K562 (cell line): ENCODE measurements around the gene ARHGAP22. TPM values are rescaled to one million over a fixed set of nuclear protein-coding genes. Genes with fewer than 3 reads are reported as not detected.
A peak's percentile ranks its signal among the peaks of the same experiment; 100 is the strongest.

Experiments used
- DDX20 ChIP-seq: fragments of 450-650 bp; IDR thresholded peaks from 2 replicates; pipeline ENCODE4 v1.6.1; 2016; ENCODE audit warnings: missing genetic modification characterization, low read depth, mild to moderate bottlenecking, missing compliant biosample characterization, moderate library complexity
- DPF2 ChIP-seq: fragments of 450-650 bp; IDR thresholded peaks from 2 replicates; pipeline ENCODE4 v1.6.1; 2016
- KDM4B ChIP-seq, 2 experiments: fragments of 450-650 bp in 1 of 2; sonication (generic) in 1 of 2; IDR thresholded peaks; 2 replicates each; pipeline ENCODE4 v1.6.1; 2016 to 2017; ENCODE audit warnings: borderline replicate concordance in 2 of 2, antibody characterized with exemption in 1 of 2, low read depth in 1 of 2, mild to moderate bottlenecking in 1 of 2
- PHF21A ChIP-seq: fragments of 450-650 bp; IDR thresholded peaks from 2 replicates; pipeline ENCODE4 v1.6.1; 2017; ENCODE audit warnings: low read depth, borderline replicate concordance
- PTBP1 ChIP-seq: fragments of 200-400 bp; formaldehyde crosslinking; IDR thresholded peaks from 2 replicates; pipeline ENCODE4 v1.6.1; 2017; ENCODE audit warnings: low read depth, low read length
- USF1 ChIP-seq: sonication (generic); formaldehyde crosslinking; IDR thresholded peaks from 2 replicates; pipeline ENCODE4 v1.9.0; 2022; ENCODE audit warnings: mild to moderate bottlenecking, missing genetic modification reagents
- YY1 ChIP-seq, 3 experiments: IDR thresholded peaks; 2 replicates each; pipeline ENCODE4 v1.6.1; 2011; ENCODE audit warnings: low read length in 2 of 3, mild to moderate bottlenecking in 2 of 3, moderate library complexity in 2 of 3, borderline replicate concordance in 1 of 3, control low read depth in 1 of 3, low read depth in 1 of 3; ENCODE audit not compliant: insufficient read depth in 3 of 3, insufficient replicate concordance in 2 of 3, control insufficient read depth in 1 of 3, insufficient read length in 1 of 3; ENCODE audit errors: extremely low read depth in 1 of 3
- ZNF407 ChIP-seq: fragments of 450-650 bp; IDR thresholded peaks from 2 replicates; pipeline ENCODE4 v1.6.1; 2016; ENCODE audit warnings: low read depth
- polyA plus RNA-seq, 8 experiments: library from polyadenylated mRNA; depleted of rRNA in 4 of 8; stranded (reverse) in 5 of 8; unstranded in 3 of 8; fragments of >200 nt; fragmentation: Nextera tagmentation in 2 of 8; fragmentation: Illumina TruSeq in 1 of 8; extraction: Ambion mirVana in 2 of 8; extraction: Trizol in 1 of 8; gene quantifications; 2 replicates each; pipeline versions ENCODE4 v1.2.1 to v1.2.3, GENCODE V29; 2011 to 2014; ENCODE audit warnings: inconsistent platforms in 1 of 8, missing spikeins in 1 of 8
- total RNA-seq, 7 experiments: library from RNA; depleted of rRNA in 6 of 7; stranded (reverse); fragments of >200 nt in 6 of 7; fragmentation: Illumina TruSeq in 2 of 7; extraction: Trizol in 2 of 7; gene quantifications; 2 replicates each; pipeline versions ENCODE4 v1.2.1 to v1.2.3, GENCODE V29; 2011 to 2021; ENCODE audit warnings: low replicate concordance in 1 of 7

The ARHGAP22 gene
- total and polyA plus RNA-seq, 9 of the 15 experiments (the other 6 are each of a cell fraction or from before 2014, with no cell fraction given) = 1.3 to 28.1 (median 12.7) TPM

- TF ChIP-seq ZNF407 (no peak), USF1 (CRISPR knock-in tag) (no peak), PHF21A (no peak), DPF2 (peak; percentile 74), DDX20 (tag) (no peak), KDM4B (IDR thresholded peaks at IDR 0.05; ENCODE audit: borderline replicate concordance in 2 of 2, low read depth in 1 of 2) (no peak; a peak in 1 of 4 replicates), YY1 (IDR thresholded peaks at IDR 0.05; ENCODE audit: borderline replicate concordance in 1 of 3, control insufficient read depth in 1 of 3, extremely low read depth in 1 of 3, insufficient read depth in 3 of 3, insufficient read length in 1 of 3, insufficient replicate concordance in 2 of 3, low read depth in 1 of 3, low read length in 2 of 3) (no peak), PTBP1 (no peak)
Measured at GRCh38 chr10:48480397-48481374, 124.2 kb downstream of the ARHGAP22 start (continued).
